ENCODE data around the gene TSFM.

The TSFM gene

DNA sequence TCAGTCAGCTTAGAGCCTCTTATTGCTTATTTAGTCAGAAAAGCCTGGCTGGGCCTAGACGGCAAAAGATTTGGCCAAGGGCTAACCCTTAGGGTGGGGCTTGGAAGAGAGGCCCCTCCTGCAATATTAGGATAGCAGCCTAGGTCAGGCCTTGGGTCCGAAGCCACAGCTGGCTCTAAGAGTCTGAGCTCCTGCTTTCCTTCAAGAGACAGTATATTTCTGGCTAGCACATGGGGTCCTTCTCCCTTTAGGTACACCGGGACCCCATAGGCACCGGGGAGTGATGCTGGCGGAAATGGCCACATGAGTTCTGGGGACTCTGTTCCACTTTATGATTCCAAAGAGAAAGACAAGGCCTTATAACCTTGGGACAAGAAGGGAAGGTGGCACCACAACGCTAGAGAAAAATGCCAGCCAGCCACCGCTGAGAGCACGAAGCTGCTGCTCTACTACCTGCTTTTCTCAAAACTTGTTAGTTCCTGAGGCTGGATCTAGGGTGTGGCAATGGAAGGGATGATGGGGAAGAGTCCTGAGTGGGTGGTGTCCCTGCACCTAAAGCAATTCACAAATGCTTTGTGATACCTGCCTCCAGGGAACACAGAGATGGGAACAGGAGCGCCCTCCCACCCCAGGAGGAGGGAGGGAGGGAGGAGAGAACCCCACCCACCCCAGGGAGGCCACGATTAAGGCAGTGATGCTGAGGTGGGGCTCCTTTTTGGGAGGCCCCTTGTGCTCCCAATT lies 39.1 kb downstream of the TSFM start:
- intact Hi-C loops (cut with DNase I) = no loop called here
- DNase-seq = peak in 39 of 42 donors; percentile 40 to 91 (median 71)

DNA sequence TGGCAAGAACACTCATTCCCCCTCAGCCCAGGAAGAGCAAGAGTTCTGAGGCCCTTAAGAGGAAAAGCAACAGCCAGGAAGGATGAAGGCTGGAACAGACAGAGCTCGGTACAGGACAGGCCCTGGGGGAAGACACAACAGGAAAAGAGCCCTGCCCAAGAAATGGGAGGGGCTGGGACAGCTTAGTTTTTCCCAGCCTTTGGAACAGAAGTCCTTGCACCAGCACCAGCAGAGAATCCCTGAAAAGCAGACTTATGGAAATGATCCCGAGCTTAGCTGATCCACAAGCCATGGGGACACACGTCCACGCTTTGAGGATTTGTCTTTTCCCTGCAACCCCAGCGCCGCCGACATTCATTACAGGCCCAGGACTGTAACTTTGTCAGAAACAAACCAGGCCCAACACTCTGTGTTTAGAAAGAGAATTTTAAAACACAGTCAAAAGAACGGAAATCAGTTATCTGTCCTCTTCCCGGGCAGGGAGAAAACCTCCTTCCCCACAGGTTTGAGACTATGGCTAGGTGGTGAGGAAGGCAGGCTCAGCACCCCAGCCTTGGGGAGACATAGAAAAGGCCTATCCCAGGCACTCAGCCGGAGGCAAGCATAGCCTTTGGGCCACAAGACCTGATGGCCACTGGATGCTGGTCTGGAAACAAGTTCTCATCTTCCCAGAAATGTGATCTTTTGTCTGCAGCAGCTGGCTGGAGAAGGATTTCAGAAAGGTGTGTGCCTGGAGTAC lies 40.0 kb downstream of the TSFM start:
- intact Hi-C loops (cut with DNase I) = no loop called here
- DNase-seq = no peak

DNA sequence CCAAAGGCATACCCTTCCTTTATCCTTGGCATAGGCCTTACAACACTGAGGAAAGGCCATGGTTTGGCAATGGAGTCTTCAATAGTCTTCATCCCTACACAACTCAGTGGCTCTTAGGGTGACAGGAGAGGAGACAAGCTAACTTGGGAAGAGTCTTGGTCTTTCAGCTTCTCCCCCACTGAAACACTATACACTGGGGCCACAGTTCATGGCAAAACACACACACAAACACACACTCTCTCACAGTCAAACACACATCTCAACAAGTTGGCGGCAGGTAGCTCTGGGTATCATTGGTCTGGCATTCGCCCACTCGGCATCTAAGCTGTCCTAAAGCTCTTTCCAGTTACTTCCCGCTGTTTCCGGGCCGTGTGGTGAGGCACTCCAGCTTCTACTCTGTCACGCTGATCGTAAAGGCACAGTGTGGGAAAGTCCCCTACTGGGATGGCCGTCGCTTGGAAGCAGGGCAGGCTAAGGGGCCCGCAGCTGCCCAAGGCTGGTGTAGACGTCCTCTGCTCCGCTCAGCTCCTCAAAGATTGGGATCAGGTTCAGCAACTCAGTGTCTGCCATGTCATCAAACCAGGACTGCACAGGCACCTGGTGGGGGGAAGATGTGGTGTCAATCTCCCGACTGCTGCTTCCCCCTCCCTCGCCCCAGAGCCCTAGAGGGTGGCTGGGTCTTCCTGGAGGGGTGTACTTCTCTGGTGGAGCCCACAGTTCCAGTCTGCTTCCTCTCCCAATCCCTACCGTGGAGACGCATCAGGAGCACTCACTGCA lies 40.7 kb downstream of the TSFM start:
- DNase-seq = no peak
- intact Hi-C loops (cut with DNase I) = no loop called here

DNA sequence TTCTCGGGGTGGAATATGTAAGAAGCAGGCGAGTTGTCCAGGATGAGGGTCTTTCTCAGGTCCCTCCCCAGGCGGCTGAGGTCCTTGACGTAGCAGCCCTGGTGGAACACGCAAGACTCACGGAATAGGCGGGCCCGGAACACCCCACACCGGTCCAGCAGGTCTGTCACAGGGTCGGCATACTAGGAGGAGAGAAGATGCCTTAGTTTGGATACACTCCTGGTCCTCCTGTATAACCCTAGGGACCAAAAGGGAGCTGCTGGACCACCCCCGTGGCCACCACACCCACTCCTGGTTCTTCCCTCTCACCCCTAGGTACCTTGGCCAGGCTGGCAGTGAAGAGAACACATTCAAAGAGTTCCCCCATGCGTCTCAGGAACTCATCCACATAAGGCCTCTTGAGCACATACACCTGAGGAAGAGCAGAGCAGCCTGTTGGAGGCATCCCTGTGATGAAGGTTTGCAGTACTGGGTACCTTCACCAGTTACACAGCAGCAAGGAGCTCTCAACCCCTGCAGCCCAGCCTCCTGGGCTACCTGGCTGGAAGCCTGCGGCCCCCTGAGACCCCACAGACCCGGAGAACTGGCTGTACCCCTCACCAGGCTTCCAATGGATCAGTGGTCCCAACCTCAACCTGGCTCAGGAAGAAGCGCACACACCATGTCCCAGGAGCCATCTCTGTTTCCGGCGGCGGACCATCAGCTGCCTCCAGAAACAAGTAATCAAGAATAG lies 41.5 kb downstream of the TSFM start:
- no peak for DNase-seq
- intact Hi-C loops (cut with DNase I) = no loop called here

DNA sequence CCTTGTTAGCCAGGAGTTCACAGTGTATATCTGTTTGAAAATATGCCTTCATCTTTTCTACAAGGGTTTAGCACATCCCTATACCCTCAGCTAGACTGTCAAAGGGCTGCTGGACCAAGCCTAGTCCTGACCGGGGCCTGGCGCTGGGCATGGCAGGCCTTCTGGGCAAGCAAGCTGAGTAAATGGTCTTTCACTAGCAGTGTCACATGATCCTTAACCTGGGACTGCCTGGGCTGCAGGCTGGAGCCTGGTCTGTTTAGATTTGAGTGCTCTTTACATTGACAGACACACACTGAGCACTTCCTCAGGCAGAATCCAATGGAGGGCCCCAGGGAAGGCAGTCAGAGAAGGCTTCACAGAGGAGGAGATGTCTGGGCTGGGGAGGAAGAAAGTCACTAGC lies 42.9 kb downstream of the TSFM start:
- no peak for DNase-seq
- intact Hi-C loops (cut with DNase I) = no loop called here

DNA sequence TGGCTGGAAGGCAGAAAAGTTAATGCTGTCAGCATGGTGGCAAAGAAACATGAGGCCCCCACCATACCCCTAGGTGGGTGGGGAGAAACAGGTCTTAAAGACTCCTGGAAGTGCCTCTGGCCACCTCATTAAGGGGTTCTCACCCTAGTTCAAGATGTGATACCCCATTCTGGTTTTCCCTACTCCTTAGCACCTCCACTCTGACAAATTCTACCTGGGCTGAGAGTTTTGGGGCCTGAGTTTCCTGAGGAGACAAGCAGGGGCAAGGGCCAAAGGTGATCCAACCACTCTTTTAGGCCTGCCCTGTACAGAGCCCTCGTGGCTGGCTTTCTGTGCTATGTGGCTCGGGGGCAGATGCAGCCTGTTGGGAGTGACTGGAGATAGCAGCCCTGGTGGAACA lies 43.8 kb downstream of the TSFM start:
- no peak for DNase-seq
- intact Hi-C loops (cut with DNase I) = no loop called here

DNA sequence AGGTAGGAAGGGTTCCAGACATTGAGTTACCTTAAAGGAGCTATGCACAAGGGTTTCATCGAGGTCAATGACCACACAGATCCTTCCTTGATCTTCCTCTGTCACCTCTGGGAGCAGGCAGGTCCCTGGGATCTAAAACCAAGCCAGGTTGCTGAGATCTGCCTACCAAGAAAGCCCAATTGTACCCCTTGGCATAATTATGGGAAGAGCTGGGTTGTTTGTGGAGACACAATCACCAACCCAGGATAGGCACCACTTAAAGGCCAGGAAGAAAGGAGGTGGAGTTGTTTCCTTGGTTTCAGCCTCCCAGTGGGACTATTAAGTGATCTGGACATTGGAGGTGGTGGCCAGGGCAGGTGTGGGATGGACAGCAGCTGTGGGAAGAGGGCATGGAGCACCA lies 44.4 kb downstream of the TSFM start:
- DNase-seq = no peak
- intact Hi-C loops (cut with DNase I) = no loop called here

DNA sequence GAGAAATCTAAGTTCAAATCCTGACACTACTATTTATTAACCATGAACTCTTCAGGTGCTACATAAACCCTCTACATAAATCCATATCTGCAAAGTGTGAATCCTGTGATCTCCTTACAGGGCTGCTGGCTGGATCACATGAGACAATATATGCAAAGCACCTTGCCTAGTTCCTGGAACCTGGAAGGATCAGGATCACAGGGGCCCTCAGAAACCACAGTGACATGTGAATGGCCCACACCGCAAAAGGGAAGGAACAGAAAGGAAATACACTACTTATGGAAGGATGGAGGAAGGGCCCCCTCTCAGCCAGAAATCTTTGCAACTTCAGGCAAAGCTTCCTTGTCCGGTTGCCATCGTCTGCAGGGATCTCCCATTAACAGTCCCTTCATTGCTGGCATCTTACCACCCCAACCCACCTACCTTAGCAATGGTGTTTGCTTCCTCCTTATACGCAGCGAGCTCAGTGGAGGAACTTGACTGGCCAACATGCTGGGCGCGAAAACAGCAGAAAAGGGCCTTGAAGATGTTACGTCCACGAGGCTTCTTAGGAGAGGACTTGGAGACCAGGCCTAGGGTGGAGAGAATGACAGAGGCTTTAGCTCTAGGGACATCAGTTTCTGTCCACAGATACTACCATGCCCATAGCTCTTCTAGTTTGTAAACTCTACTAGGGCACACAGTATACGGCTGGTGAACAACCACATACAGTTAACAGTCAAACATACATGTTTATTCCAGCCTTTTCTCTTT lies 46.6 kb downstream of the TSFM start:
- DNase-seq = no peak
- intact Hi-C loops (cut with DNase I) = no loop called here

DNA sequence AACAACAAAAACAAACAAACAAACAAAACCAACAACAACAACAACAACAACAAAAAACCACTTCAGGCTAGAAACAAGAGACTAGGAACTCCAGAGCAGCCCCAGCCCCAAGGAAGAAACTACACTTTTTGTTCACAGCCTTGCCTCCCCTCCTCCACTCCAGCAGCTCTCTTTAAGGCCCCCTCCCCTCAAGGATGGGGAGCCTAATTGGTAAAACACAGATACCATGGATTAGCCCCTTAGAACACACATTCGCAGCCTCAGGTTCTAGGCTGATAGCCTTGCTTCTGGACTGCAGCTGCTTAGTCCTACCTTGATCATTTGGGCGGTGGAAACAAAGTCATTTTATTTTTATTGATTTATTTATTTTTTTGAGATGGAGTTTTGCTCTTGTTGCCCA lies 47.8 kb downstream of the TSFM start:
- no peak for DNase-seq
- intact Hi-C loops (cut with DNase I) = loop anchor here (5.0 kb wide), 1 partner anchor 77 kb away; no protein-coding TSS in a partner anchor

DNA sequence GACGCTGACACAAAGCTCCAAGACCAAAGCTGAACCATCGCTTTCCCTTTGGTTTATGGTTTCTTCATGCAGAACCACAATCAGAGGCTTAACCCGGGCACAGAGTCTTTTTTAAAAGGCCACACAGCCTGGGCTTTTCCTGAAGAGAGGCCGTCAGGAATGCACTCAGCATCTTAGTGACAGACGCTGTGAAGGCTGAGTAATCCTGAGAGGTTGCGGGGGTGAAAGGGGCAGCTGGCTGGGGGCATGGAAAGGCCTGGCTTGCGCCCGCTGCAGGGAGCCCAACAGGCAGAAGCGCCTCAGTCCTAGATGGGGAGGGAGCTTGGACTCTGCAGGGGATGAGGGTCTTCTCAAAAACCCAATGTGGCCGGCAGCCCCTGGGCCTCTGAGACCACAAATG lies 50.4 kb downstream of the TSFM start:
- intact Hi-C loops (cut with DNase I) = loop anchor here (5.0 kb wide), 1 partner anchor 74 kb away; no protein-coding TSS in a partner anchor
- DNase-seq = no peak

DNA sequence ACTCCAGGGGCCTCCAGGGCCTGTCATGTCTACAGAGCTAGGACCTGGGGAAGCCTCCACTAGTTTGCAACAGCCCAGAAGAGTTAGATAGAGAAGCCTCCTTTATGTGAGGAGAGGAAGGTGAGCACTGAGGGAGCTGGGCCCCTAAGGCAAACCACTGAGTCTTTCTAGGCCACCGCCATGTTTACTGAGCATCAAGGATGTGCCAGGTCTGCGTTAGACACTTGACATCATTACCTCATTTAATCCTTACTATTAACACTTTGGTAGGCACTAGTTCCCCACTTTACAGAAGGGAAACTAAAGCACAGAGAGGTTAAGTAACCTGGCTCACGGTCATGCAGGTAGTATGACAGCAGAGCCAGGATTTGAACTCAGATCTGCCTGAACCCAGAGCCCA lies 51.1 kb downstream of the TSFM start:
- intact Hi-C loops (cut with DNase I) = loop anchor here (5.0 kb wide), 1 partner anchor 74 kb away; no protein-coding TSS in a partner anchor
- no peak for DNase-seq

DNA sequence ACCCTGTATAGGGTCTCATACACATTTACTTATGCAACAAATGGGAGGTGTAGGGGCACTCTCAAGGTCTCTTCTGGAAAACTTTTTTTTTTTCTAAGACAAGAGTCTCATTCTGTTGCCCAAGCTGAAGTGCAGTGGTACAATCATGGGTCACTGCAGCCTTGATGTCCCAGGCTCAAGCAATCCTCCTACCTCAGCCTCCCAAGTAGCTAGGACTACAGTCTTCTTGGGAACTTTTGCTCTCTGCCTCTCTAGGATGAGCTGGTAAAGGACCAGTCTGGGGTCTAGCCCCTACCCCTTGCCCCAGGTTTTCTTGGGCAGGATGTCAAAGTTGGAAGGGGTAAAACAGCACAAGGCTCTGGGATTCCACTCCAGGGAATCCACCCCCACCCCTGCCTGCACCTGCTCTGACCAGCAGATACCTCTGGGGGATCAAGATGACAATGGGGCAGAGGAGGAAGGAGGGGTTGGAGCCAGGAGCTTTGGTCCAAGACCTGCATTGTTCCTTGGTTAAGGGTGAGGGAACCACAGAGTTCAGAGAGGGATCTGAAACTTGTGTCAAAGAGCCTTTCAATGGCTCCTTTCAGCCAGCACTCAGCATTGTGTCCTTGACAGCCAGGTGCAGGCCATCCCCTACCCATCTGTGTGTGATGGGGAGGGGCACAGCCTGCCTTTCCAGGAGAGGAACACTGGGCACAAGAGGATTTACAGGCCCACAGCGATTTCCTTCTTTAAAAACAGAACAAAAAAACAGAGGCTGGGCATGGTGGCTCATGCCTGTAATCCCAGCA lies 51.7 kb downstream of the TSFM start:
- intact Hi-C loops (cut with DNase I) = loop anchor here (5.0 kb wide), 1 partner anchor 73 kb away; no protein-coding TSS in a partner anchor
- no peak for DNase-seq

DNA sequence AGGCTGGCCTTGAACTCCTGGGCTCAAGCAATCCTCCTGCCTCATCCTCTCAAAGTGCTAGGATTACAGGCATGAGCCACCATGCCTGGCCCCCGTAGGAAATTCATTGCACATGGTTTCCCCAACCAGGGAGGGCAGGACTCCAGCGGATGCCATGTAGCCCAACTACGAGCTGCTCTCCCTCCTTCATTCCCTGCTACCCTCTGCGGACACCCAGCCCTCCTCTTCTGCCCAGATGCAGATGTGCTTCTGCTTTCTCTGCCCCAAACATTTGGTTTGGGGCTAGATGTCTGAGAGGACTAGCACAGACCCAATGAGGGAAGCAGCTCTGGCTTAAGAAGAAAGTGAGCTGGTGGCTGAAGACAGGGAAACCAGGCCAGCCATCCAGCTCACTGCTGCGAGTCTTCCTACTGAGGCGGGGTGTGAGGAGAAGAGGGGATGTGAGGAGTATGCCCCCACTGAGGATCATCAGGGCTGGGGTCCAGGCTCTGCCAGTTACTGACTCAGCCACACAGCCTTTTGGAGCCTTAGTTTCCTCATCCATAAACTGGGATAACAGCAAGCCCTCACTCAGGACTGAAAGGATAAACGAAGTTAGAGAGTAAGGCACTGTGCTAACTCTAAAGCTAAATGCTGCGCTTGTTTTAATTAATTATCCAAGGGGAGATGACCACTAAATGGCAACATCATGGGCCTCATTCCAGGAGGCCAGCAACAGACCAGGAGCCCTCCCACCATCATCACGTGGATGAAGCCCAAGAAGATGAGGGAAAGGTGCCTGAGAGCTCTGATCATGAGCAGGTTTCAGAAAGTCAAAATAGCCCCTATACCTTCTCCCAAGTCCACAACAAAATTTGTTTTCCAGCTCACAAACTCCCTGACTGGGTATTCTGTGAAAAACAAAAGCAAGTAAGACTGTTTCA lies 53.0 kb downstream of the TSFM start:
- intact Hi-C loops (cut with DNase I) = no loop called here

DNA sequence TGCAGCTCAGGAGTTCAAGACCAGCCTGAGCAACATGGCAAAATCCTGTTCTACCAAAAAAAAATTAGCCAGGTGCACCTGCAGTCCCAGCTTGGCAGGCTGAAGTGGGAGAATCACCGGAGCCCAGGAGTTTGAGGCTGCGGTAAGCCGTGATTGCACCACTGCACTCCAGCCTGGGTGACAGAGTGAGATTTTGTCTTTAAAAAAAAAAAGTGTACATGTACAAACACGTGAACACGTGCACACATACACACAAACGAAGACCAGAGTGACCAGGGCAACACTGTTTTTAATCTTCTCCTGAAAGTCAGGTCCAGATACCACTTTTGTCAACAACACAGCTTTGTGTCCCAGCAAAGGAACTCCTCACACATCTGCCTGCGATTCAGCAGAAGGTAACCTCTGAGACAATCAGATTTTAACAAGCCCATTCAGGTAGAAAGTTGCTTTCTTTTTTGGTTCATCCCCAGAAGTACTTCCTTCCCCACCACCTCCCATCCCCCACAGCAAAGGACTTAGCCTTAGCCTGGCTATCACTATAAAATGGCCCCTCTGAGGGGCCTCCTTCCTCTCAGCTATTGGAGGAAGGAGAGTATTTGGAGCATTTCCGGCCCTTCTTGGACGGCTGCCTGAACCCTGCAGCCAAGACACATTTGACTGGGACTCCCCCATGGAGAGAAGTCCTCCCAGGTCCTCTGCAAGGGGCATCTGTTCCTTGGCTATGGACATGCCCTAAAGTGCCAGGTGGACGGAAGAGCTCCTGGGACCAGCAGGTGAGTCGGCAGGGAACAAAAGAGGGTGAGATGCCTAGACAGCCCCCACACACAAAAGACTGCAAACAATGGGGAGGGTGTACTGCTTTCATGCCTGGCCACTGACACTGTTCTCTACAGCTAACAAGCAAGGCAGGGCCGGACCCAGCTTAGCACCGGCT lies 54.1 kb downstream of the TSFM start:
- DNase-seq = peak in 40 of 42 donors; percentile 30 to 80 (median 58)
- intact Hi-C loops (cut with DNase I) = no loop called here

More for the DNA sequence above, 53.0 kb downstream of the TSFM start:
- DNase-seq = no peak

DNA sequence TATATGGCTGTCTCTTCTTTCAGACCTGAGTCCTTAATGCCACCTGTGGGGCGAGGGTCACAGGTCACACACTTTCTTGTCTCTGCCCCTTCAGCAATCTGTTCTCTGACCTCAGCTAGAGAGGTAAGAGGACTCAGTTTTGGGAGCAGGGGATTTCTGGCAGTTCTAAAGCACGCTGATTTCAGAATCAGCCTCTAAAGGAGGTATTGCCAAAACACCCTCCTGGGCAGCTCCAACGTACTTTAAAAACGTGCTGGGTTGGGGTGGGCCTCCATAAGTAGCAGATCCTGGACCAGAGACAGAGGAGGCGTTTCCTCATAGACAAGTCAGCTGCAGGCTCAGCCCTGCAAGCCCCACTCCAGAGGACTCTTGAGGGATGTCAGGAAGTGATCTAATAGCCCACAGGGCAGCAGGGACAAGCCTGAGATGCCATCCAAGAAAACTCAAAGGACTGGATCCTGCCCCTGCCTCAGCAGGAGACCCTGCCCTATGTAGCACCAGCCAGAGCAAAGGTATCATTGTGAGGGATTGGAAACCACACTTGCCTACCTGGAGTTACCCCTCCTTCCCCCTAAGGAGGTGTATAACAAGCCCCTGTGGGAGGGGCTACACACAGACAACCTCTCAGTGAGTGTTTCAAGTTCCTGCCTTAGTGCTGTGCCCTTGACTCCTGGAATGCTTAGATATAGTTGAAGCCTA lies 55.4 kb downstream of the TSFM start:
- no peak for DNase-seq
- intact Hi-C loops (cut with DNase I) = no loop called here
